Activated B cell treated with CpG ODN at 0.5 μM for 24 hours (primary cell): ENCODE data around the gene DENND4A. TPM values are rescaled to one million over a fixed set of nuclear protein-coding genes. Genes with fewer than 3 reads are reported as not detected.
A peak's percentile ranks its signal among the peaks of the same experiment; 100 is the strongest.

ENCODE experiments used
- ATAC-seq: fragments of 200-7000 bp; cut with Tn5 transposase; one replicate; pipeline ENCODE4 v1.10.0; 2021; ENCODE audit warnings: low read depth, mild to moderate bottlenecking, moderate library complexity
- CTCF ChIA-PET: fragments of 350-600 bp; sonication (Branson Sonifier 250); formaldehyde crosslinking; loops from one replicate; lab custom pipeline; 2021; ENCODE audit warnings: antibody characterized with exemption; lab: Charles Lee
- POLR2A ChIA-PET: fragments of 350-600 bp; sonication (Branson Sonifier 250); formaldehyde crosslinking; loops from one replicate; lab custom pipeline; 2021; ENCODE audit warnings: antibody characterized with exemption; lab: Charles Lee
- DNase-seq: peaks from one replicate; pipeline ENCODE4 v3.0.0; 2022
- H3K27ac Mint-ChIP-seq: one replicate; pipeline ENCODE4 v1.8.0; 2020; ENCODE audit warnings: mixed read lengths
- H3K27me3 Mint-ChIP-seq: one replicate; pipeline ENCODE4 v1.8.0; 2021; ENCODE audit warnings: mixed read lengths
- H3K36me3 Mint-ChIP-seq: one replicate; pipeline ENCODE4 v1.8.0; 2021; ENCODE audit warnings: low read depth, mixed read lengths
- H3K4me1 Mint-ChIP-seq: one replicate; pipeline ENCODE4 v1.8.0; 2021; ENCODE audit warnings: mixed read lengths
- H3K4me3 Mint-ChIP-seq: one replicate; pipeline ENCODE4 v1.8.0; 2020; ENCODE audit warnings: mild to moderate bottlenecking, mixed read lengths
- H3K9me3 Mint-ChIP-seq: one replicate; pipeline ENCODE4 v1.8.0; 2020; ENCODE audit warnings: mixed read lengths
- intact Hi-C: fragments of 100-400 bp; cut with micrococcal nuclease; formaldehyde crosslinking; loops from one replicate; pipeline ENCODE4 v1.15.1; 2024
- total RNA-seq: library from RNA; stranded (reverse); gene quantifications from 2 replicates; pipeline ENCODE4 v1.2.3, GENCODE V29; 2022
- TF ChIP-seq, protein P1 (sequence below): fragments of 200-600 bp; IDR thresholded peaks from one replicate; pipeline ENCODE4 v1.8.0; 2022; ENCODE audit warnings: antibody characterized with exemption, mild to moderate bottlenecking

DENND4A gene
- total RNA-seq, 1 donor from 2014 or later = 166 TPM

DNA sequence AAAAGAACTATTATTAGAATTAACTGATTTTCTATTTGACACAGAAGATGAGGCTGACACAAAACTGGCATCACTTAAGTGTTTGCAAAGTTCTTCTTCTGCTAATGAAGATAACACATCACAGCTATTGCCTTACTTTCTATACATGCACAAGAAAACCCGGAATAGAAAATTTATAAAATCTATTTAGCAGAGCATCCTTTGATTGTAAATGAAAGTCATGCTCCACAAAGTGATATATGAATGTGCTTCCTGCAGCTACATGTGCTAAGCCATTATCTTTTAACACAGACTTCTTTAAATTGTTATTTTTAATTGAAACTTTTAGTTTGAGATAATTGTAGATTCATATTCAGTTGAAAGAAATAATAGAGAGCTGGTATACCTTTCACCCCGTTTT is 27.0 kb downstream of the DENND4A start:
- CTCF ChIA-PET = no interaction called here
- POLR2A ChIA-PET = no interaction called here
- DNase-seq (no peak), ATAC-seq (no peak)
- H3K9me3 Mint-ChIP-seq = no peaks in the 10 kb centered on the region
- peaks cover 42% of the 10 kb centered on the region for H3K36me3 Mint-ChIP-seq
- intact Hi-C loops = no loop called here
- peaks cover 85% of the 10 kb centered on the region for H3K4me1 Mint-ChIP-seq
- H3K27ac Mint-ChIP-seq = no peak overlapping the region
- no peak overlapping the region for H3K4me3 Mint-ChIP-seq
- no peaks in the 10 kb centered on the region for H3K27me3 Mint-ChIP-seq
- TF ChIP-seq, protein P1, sequence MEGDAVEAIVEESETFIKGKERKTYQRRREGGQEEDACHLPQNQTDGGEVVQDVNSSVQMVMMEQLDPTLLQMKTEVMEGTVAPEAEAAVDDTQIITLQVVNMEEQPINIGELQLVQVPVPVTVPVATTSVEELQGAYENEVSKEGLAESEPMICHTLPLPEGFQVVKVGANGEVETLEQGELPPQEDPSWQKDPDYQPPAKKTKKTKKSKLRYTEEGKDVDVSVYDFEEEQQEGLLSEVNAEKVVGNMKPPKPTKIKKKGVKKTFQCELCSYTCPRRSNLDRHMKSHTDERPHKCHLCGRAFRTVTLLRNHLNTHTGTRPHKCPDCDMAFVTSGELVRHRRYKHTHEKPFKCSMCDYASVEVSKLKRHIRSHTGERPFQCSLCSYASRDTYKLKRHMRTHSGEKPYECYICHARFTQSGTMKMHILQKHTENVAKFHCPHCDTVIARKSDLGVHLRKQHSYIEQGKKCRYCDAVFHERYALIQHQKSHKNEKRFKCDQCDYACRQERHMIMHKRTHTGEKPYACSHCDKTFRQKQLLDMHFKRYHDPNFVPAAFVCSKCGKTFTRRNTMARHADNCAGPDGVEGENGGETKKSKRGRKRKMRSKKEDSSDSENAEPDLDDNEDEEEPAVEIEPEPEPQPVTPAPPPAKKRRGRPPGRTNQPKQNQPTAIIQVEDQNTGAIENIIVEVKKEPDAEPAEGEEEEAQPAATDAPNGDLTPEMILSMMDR = no peak

DNA sequence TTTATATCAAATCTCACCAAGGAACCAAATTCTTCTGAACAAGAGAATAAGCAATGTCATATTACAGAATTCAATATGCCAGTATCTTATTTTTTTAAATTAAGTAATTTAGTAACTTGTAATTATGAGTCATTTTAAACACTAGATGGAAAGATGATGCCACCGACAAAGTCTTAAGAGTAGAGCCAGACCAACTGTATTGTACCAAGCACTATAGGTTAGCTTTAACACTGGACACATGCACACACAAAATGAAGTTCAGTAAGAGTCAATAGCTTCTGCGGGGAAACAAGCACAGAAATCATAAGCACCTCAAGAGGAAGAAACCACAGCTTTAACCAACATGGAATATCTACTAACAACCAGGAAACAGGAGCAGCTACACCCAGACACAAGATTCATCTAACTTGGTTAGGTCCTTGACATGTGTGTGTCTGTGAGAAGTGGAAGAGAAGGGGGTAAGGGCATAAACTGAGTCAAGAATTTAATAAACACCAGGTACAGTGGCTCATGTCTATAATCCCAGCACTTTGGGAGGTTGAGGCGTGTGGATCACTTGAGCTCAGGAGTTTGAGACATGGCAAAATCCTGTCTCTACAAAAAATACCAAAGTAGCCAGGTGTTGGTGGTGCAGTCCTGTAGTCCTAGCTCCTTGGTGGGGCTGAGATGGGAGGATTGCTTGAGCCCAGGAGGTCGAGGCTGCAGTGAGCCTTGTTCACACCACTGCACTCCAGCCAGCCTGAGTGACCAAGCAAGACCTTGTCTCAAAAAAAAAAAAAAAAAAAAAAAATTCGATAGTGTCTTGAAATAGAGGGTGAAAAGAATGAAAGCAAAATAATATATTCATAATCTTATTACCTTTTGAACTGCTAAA is 28.9 kb downstream of the DENND4A start:
- ChIA-PET POLR2A (interaction anchor here (0.5 kb wide), 1 partner anchor 15 kb away, joined by 3 read pairs; no protein-coding TSS in a partner anchor), CTCF (interaction anchor here (1.3 kb wide), 1 partner anchor 66 kb away, joined by 4 read pairs; no protein-coding TSS in a partner anchor)
- Mint-ChIP-seq H3K36me3 (peaks cover 51% of the 10 kb centered on the region), H3K9me3 (no peaks in the 10 kb centered on the region), H3K4me3 (peak overlapping the region; percentile 1), H3K4me1 (peaks cover 68% of the 10 kb centered on the region), H3K27me3 (no peaks in the 10 kb centered on the region), H3K27ac (peak overlapping the region; percentile 13)
- DNase-seq = no peak
- intact Hi-C loops = no loop called here
- TF ChIP-seq, protein P1 = no peak
- no peak for ATAC-seq

DNA sequence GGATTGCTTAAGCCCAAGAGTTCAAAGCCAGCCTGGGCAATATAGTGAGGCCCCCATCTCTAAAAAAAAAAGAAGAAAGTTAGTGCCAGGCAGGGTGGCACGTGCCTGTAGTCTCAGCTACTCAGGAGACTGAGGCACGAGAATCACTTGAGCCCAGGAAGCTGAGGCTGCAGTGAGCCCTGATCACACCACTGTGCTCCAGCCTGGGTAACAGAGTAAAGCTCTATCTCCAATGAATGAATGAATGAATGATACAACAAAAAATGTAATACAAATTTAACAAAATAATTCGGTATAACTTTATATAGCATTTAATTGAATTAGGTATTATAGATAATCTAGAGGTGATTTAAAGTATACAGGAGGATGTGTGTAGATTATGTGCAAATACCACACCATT is 29.7 kb downstream of the DENND4A start:
- ChIA-PET CTCF (interaction anchor here (1.3 kb wide), 1 partner anchor 67 kb away, joined by 4 read pairs; no protein-coding TSS in a partner anchor), POLR2A (interaction anchor here (0.6 to 0.7 kb wide), 2 partner anchors 29 to 164 kb away, joined by 5 to 6 read pairs; no protein-coding TSS in a partner anchor)
- ATAC-seq = no peak
- Mint-ChIP-seq H3K4me3 (no peak overlapping the region), H3K36me3 (peaks cover 48% of the 10 kb centered on the region), H3K9me3 (no peaks in the 10 kb centered on the region), H3K27me3 (no peaks in the 10 kb centered on the region), H3K4me1 (peaks cover 65% of the 10 kb centered on the region), H3K27ac (no peak overlapping the region)
- no peak for DNase-seq
- TF ChIP-seq, protein P1 = no peak
- intact Hi-C loops = no loop called here

DNA sequence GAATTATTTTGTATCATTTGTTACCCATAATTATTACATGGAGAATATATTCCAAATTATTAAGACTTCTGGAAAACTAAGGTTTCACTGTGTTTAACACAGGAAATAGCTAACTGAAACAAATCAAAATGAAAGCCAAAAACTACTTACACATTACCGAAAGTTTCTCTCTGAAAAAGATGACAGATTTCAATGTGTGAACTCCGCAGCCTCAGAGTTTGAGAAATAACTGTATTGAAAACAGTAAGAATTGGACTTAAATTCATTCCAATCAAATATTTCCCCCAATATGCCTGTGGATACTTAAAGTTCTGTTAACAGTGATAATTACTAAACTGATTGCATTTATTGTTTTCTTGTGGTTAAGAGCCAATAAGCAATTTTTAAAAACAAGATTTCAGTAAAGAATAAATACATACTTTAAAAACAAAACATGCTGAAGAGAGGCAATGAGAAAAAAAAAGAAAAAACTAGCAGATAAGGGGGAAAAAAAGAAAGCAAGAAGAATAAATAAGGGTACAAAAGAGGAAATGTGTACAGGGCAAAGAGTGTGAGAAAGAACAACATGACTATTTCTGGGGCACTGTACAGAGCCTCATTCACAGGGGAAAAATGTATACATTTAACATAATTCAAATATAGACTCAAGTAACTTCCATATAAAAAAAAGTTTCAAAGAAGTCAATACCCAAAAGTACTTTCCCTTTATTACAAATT is 30.7 kb downstream of the DENND4A start:
- POLR2A ChIA-PET = interaction anchor here (0.7 to 1.9 kb wide), 3 partner anchors 30 to 163 kb away, joined by 5 to 7 read pairs (median 6); partner anchors contain the start of genes DENND4A and RAB11A
- Mint-ChIP-seq H3K27me3 (no peaks in the 10 kb centered on the region), H3K36me3 (peaks cover 44% of the 10 kb centered on the region), H3K27ac (peak overlapping the region; percentile 70), H3K9me3 (no peaks in the 10 kb centered on the region), H3K4me3 (peak overlapping the region; percentile 9), H3K4me1 (peaks cover 60% of the 10 kb centered on the region)
- ATAC-seq = peak; percentile 7
- CTCF ChIA-PET = no interaction called here
- intact Hi-C loops = no loop called here
- DNase-seq = no peak
- TF ChIP-seq, protein P1 = no peak
